ENCODE data around the gene FOXN1. TPM values are rescaled to one million over a fixed set of nuclear protein-coding genes. Genes with fewer than 3 reads are reported as not detected.
A peak's percentile ranks its signal among the peaks of the same experiment; 100 is the strongest.

FOXN1 gene
- total and polyA plus RNA-seq, 5 donors = not detected

DNA sequence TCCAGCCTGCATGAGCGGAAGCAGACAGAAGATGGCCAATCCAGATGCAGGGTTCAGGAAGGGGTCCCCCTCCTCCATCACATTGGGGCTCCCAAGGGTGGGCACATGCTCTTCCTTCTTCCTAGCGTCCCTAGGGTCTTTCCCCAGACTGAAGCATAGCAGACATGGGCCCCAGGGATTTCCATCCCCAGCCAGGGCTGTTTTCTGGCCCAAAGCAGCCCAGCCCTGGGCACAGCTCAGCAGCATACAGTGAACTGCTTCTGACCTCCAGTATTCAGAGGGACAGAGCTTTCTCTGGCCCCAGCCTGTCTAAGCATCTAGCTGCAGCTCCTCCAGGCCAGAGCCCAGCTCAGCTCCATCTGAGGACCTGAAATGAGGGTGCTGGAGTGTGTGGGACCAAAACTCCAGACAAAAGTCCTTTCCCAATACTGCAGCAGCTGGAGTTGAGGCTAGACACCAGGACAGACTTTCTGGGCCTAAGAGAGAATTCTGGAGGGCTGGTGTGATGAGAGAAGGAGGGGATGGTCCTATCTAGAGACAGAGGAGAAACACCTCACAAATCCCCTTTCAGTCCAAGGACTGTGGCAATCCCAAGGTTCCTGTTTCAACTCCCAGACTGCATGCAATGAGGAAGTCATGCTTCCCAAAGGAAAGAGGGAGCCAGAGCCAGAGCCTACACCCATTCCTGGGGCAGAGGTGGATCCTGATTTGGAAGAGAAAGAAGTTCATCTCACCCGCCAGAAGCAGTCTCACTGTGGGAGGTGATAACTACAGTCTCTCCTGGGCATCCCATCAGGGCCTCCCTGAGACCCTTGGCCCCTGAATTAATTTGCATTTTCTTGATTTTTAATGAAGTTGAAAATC, 4.5 kb upstream of the FOXN1 start:
- intact Hi-C loops (cut with DNase I) = no loop called here
- H3K4me3 ChIP-seq (ENCODE audit: low read length) = no peak overlapping the region
- H3K4me1 ChIP-seq (ENCODE audit: control insufficient read depth, insufficient read depth, low read length) = no peaks in the 10 kb centered on the region
- no peaks in the 10 kb centered on the region for H3K27me3 ChIP-seq (ENCODE audit: control insufficient read depth, insufficient read depth)
- H3K9me3 ChIP-seq (ENCODE audit: control insufficient read depth, low read length) = no peaks in the 10 kb centered on the region
- ATAC-seq (peak in 1 of 2 donors; percentile 14), DNase-seq (peak in 1 of 3 donors; percentile 12)
- 56% methylated on average over 3 of the region's 3 CpGs for WGBS
- H3K27ac ChIP-seq (ENCODE audit: low read length) = no peak overlapping the region

DNA sequence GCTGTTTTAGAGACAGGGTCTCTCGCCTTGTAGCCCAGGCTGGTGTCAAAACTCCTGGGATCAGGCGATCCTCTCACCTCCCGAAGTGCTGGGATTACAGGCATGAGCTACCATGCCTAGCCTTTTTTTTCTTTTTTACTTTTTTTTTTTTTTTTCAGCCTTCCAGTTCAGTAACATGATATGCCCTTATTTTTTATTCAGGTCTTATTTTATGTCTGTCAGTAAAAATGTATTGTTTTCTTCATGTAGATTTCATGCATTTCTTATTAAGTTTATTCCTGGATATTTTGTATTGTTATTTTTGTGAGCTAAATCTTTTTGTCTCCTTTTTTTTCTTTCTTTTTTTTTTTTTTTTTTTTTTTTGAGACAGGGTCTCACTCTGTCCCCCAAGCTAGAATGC, 2.7 kb upstream of the FOXN1 start:
- Histone ChIP-seq H3K27me3 (ENCODE audit: control insufficient read depth, insufficient read depth) (no peaks in the 10 kb centered on the region), H3K4me1 (ENCODE audit: control insufficient read depth, insufficient read depth, low read length) (no peaks in the 10 kb centered on the region), H3K9me3 (ENCODE audit: control insufficient read depth, low read length) (no peaks in the 10 kb centered on the region), H3K27ac (ENCODE audit: low read length) (no peak overlapping the region), H3K4me3 (ENCODE audit: low read length) (no peak overlapping the region)
- intact Hi-C loops (cut with DNase I) = no loop called here
- no peak for DNase-seq
- WGBS = 66% methylated on average over 3 of the region's 3 CpGs
- no peak for ATAC-seq

DNA sequence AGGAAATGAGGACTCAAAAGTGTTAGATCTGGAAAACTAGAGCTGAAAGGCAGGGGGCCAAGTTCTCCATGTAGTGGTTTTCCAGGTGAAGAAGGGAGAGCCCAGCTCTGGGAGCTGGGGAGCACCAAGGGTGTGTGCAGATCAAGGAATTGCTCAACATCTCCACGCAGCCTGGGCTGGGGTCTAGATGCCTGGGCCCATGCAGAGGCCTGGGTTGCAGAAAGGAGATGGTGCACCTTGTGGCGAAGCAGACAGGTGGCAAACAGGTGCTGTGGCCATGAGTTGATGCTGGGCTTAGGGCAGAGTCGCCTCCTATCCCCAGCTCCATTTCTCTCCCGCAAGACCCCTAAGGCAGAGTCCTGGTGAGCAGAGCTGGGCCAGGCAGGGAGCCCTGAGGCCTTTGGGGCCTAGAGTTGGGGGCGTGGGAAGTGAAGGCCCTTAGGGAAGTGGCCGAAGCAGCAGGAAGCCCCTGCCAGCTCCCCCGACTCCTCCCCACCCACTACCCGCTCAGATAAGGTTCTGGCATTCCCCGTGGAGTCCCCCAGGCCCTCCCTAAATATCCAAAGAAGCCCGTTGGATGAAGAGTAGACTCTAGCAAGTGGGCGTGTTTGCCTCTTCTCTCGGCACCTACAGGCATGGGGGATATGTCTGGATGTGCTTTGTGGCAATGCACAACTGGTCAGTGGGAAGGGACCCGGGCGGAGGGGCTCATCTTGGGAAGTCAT, 777 bp downstream of the FOXN1 start:
- Histone ChIP-seq H3K4me1 (ENCODE audit: control insufficient read depth, insufficient read depth, low read length) (no peaks in the 10 kb centered on the region), H3K9me3 (ENCODE audit: control insufficient read depth, low read length) (no peaks in the 10 kb centered on the region), H3K27ac (ENCODE audit: low read length) (no peak overlapping the region), H3K4me3 (ENCODE audit: low read length) (no peak overlapping the region), H3K27me3 (ENCODE audit: control insufficient read depth, insufficient read depth) (no peaks in the 10 kb centered on the region)
- ATAC-seq (no peak), DNase-seq (peak in 1 of 3 donors; percentile 26)
- intact Hi-C loops (cut with DNase I) = loop anchor here in 1 of 4 donors (5.0 kb wide), 1 partner anchor 50 kb away; no protein-coding TSS in a partner anchor
- WGBS = 65% methylated on average over 14 of the region's 14 CpGs

DNA sequence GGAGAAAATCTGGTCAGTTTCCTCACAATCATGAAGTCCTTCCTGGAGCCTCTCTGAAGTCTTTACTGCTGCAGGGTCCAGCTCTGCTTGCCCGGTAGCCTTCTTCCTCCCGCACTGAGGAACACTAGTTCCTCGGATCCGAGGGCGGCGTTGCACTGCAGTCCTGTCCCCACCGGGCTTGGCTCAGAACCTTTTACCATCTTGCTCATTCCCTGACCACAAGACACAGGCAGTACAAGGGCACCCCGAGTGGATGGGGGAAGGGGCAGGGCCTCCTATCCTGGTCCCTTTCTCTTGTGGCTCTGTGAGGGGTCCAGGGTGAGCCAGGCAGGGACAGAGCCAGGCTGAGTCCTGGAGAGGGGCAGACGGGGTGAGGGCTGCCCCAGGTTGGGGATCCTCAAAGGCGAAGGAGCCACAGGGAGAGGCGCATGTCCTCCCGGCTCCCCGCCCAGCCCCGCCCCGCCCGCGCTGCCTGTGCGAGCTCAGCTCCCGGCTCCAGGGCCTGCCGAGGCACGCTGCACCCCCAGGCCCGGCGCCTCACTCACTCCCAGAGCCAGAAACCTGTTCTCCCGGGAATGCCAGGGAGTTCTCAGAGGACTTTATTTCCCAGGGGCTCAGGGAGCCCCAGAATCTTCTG, 1.5 kb downstream of the FOXN1 start:
- ATAC-seq = peak; percentile 8 to 29
- DNase-seq = peak in 1 of 3 donors; percentile 54
- H3K4me3 ChIP-seq (ENCODE audit: low read length) = no peak overlapping the region
- no peak overlapping the region for H3K27ac ChIP-seq (ENCODE audit: low read length)
- H3K4me1 ChIP-seq (ENCODE audit: control insufficient read depth, insufficient read depth, low read length) = no peaks in the 10 kb centered on the region
- intact Hi-C loops (cut with DNase I) = loop anchor here in 1 of 4 donors (5.0 kb wide), 1 partner anchor 50 kb away; no protein-coding TSS in a partner anchor
- H3K9me3 ChIP-seq (ENCODE audit: control insufficient read depth, low read length) = no peaks in the 10 kb centered on the region
- 26% methylated on average over 24 of the region's 24 CpGs for WGBS
- no peaks in the 10 kb centered on the region for H3K27me3 ChIP-seq (ENCODE audit: control insufficient read depth, insufficient read depth)

DNA sequence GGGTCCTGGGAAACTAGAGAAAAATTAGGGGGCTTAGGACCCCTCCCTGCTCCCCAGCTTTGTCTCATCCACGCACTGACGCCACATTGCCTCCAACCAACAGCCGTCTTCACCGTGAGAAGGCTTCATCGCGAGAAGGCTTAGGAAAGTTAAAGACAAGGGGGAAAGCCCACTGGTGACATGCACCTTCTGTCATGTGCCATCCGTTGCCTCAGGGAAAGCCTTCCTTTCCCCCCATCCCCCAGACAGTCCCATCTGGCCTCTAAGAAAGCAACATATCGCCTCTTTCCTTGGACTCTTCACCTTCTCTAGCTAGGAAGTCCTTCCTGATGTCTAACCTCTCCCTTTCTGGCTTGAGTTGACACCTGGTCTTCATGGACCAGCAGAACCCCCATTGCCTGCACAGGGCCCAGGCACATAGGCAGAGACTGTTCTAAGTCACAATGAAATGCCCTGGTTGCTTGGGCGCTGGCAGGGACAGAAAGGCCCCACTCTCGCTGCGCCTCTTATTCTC, 2.1 kb downstream of the FOXN1 start:
- 59% methylated on average over 11 of the region's 11 CpGs for WGBS
- ATAC-seq (no peak), DNase-seq (peak in 1 of 3 donors; percentile 19)
- intact Hi-C loops (cut with DNase I) = loop anchor here in 1 of 4 donors (5.0 kb wide), 1 partner anchor 49 kb away; no protein-coding TSS in a partner anchor
- Histone ChIP-seq H3K27ac (ENCODE audit: low read length) (no peak overlapping the region), H3K4me3 (ENCODE audit: low read length) (no peak overlapping the region), H3K4me1 (ENCODE audit: control insufficient read depth, insufficient read depth, low read length) (no peaks in the 10 kb centered on the region), H3K9me3 (ENCODE audit: control insufficient read depth, low read length) (no peaks in the 10 kb centered on the region), H3K27me3 (ENCODE audit: control insufficient read depth, insufficient read depth) (no peaks in the 10 kb centered on the region)

DNA sequence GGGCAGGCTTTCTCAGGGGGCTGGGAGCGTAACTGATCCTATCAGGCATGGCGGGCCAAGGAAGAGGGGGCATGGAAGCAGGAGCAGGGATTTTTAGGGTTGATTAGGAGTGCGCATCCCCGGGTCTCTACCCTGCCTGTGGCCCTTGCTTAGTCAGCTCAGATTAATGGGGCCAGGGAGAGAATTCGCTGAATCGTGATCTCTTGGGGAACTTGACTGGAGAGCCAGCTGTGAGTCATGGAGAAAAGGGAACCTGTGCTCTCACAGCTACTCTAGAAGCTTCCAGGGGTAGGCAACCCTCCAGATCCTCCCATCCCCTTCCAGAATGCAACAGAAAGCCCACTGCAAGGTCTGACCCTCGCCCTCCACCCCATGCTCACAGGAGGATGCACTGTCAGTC, 3.6 kb downstream of the FOXN1 start:
- H3K4me1 ChIP-seq (ENCODE audit: control insufficient read depth, insufficient read depth, low read length) = no peaks in the 10 kb centered on the region
- no peak for ATAC-seq
- no peaks in the 10 kb centered on the region for H3K9me3 ChIP-seq (ENCODE audit: control insufficient read depth, low read length)
- intact Hi-C loops (cut with DNase I) = loop anchor here in 1 of 4 donors (5.0 kb wide), 1 partner anchor 48 kb away; no protein-coding TSS in a partner anchor
- H3K4me3 ChIP-seq (ENCODE audit: low read length) = no peak overlapping the region
- no peak for DNase-seq
- H3K27me3 ChIP-seq (ENCODE audit: control insufficient read depth, insufficient read depth) = no peaks in the 10 kb centered on the region
- WGBS = 69% methylated on average over 7 of the region's 7 CpGs
- no peak overlapping the region for H3K27ac ChIP-seq (ENCODE audit: low read length)

DNA sequence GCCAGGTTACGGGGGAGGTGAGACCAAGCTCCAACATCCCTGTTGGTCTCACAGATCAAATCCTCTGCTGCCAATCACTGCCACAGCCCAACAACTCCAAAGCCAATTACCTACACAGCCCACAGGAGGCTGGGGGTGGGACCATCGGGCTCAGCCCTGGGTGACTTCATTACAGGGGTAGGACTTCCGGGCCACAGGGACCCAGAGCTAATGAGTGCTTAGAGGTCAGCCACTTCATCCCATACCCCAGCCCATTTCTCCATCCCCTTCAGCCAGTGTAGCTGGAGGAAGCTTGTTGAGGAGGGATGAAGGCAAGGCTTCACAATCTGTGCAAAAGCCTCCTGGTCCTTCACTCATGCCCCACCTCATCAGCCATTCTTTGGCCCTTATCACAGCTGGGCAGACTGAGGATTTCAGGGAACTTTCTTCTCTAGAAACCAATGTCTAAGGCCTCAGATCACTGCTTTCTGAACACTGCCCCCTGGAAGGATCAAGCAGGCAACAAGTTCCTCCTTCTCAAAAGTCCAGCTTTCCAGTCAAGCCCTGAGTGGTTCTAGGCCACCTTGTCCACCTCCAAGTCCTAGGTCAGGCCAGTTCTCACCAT, 5.8 kb downstream of the FOXN1 start:
- H3K4me1 ChIP-seq (ENCODE audit: control insufficient read depth, insufficient read depth, low read length) = no peaks in the 10 kb centered on the region
- WGBS = 75% methylated on average over 3 of the region's 3 CpGs
- no peaks in the 10 kb centered on the region for H3K9me3 ChIP-seq (ENCODE audit: control insufficient read depth, low read length)
- intact Hi-C loops (cut with DNase I) = no loop called here
- DNase-seq (peak in 1 of 3 donors; percentile 30), ATAC-seq (no peak)
- H3K27me3 ChIP-seq (ENCODE audit: control insufficient read depth, insufficient read depth) = no peaks in the 10 kb centered on the region
- no peak overlapping the region for H3K27ac ChIP-seq (ENCODE audit: low read length)
- no peak overlapping the region for H3K4me3 ChIP-seq (ENCODE audit: low read length)

DNA sequence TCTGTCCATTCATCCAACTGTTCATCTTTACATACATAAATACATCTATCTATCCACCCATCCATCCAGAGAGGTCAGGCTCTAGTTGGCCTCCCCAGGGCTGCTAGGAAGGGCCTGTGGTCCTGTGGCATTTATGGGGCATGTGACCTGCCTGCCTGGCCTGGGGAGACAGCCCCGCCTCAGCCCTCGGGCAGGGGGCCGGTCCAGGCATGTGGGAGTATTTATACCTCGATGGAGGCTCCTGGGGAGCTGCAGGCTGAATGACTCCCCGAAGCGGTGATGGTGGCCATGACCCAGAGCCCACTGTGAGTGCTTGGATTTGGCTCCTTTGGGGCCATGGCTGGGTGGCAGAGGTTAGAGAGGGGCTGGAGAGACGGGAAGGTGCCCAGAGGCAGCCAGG, 7.3 kb downstream of the FOXN1 start:
- DNase-seq (peak in 1 of 3 donors; percentile 27), ATAC-seq (no peak)
- H3K9me3 ChIP-seq (ENCODE audit: control insufficient read depth, low read length) = no peaks in the 10 kb centered on the region
- no peak overlapping the region for H3K4me3 ChIP-seq (ENCODE audit: low read length)
- no peaks in the 10 kb centered on the region for H3K4me1 ChIP-seq (ENCODE audit: control insufficient read depth, insufficient read depth, low read length)
- WGBS = 60% methylated on average over 7 of the region's 7 CpGs
- H3K27me3 ChIP-seq (ENCODE audit: control insufficient read depth, insufficient read depth) = no peaks in the 10 kb centered on the region
- H3K27ac ChIP-seq (ENCODE audit: low read length) = no peak overlapping the region
- intact Hi-C loops (cut with DNase I) = no loop called here

DNA sequence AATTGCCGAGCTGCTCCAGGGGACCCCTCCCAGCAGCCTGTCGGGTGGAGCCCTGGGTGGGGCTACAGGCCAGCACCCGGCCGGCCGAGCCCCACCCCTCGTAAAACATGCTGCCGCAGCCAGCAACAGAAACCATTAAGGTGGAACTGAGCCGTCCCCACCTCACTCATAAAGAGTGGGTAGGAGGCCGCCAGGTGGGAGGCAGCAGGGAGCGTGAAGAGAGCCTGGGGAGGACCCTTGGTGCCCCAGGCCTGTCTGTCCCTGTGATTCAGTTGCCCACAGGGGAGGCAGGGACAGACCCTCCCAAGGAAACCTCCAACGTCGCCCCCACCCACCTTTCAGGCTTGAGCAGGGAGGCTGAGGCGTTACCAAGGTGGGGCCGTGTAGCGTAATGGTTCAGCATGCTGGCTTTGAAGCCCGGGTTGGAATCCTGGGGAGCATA, 8.4 kb downstream of the FOXN1 start:
- H3K27ac ChIP-seq (ENCODE audit: low read length) = no peak overlapping the region
- H3K4me3 ChIP-seq (ENCODE audit: low read length) = no peak overlapping the region
- no peaks in the 10 kb centered on the region for H3K4me1 ChIP-seq (ENCODE audit: control insufficient read depth, insufficient read depth, low read length)
- DNase-seq (peak in 1 of 3 donors; percentile 15), ATAC-seq (peak in 1 of 2 donors; percentile 32)
- H3K9me3 ChIP-seq (ENCODE audit: control insufficient read depth, low read length) = no peaks in the 10 kb centered on the region
- 60% methylated on average over 16 of the region's 16 CpGs for WGBS
- intact Hi-C loops (cut with DNase I) = no loop called here
- H3K27me3 ChIP-seq (ENCODE audit: control insufficient read depth, insufficient read depth) = no peaks in the 10 kb centered on the region

DNA sequence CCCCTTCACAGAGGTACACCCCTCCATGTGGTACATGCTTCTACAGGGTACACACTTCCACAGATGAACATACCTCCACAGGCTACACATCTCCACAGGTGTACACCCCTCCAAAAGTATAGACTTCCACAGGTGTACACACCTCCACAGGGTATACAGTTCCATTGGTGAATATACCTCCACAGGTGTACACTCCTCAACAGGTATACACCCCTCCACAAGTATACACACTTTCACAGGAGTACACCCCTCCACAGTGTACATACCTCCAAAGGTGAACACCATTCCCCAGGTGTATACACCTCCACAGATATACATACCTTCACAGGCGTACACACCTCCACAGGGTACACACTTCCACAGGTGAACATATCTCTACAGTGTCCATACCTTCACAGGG, 9.4 kb downstream of the FOXN1 start:
- DNase-seq = no peak
- Histone ChIP-seq H3K4me3 (ENCODE audit: low read length) (no peak overlapping the region), H3K27ac (ENCODE audit: low read length) (no peak overlapping the region), H3K27me3 (ENCODE audit: control insufficient read depth, insufficient read depth) (no peaks in the 10 kb centered on the region), H3K9me3 (ENCODE audit: control insufficient read depth, low read length) (no peaks in the 10 kb centered on the region), H3K4me1 (ENCODE audit: control insufficient read depth, insufficient read depth, low read length) (no peaks in the 10 kb centered on the region)
- 95% methylated on average over 1 of the region's 1 CpG for WGBS
- intact Hi-C loops (cut with DNase I) = no loop called here
- no peak for ATAC-seq
